Muscle layer of duodenum (tissue), 2 donors: ENCODE data around the gene MBD3L5.
"Not testable (repeated sequence)": the region's sequence is repeated elsewhere in the genome, so short reads cannot be mapped to it uniquely, and the experiment has no call there.

ENCODE experiments used
- H3K27ac ChIP-seq: one replicate; pipeline ENCODE4 v1.7.0; 2013; ENCODE audit warnings: mild to moderate bottlenecking, low read length
- H3K27me3 ChIP-seq: one replicate; pipeline ENCODE4 v1.7.0; 2013; ENCODE audit warnings: low read depth, mild to moderate bottlenecking, control low read depth, low read length
- H3K36me3 ChIP-seq, 2 donors: one replicate each; pipeline ENCODE4 v1.7.0; 2013; ENCODE audit warnings: low read length in 2 of 2, control low read depth in 1 of 2, mild to moderate bottlenecking in 1 of 2; ENCODE audit not compliant: insufficient read depth in 2 of 2, control insufficient read depth in 1 of 2
- H3K4me1 ChIP-seq, 2 donors: one replicate each; pipeline ENCODE4 v1.7.0; 2013; ENCODE audit warnings: low read length in 2 of 2, mild to moderate bottlenecking in 2 of 2, control low read depth in 1 of 2, moderate library complexity in 1 of 2; ENCODE audit not compliant: insufficient read depth in 2 of 2, control insufficient read depth in 1 of 2
- H3K4me3 ChIP-seq, 2 donors: one replicate each; pipeline ENCODE4 v1.7.0; 2013; ENCODE audit warnings: low read length in 2 of 2, low read depth in 1 of 2, mild to moderate bottlenecking in 1 of 2
- H3K9me3 ChIP-seq, 2 donors: one replicate each; pipeline ENCODE4 v1.7.0; 2013; ENCODE audit warnings: low read length in 2 of 2, control low read depth in 1 of 2, mild to moderate bottlenecking in 1 of 2; ENCODE audit not compliant: control insufficient read depth in 1 of 2
- donor health status: healthy.

The MBD3L5 gene

DNA sequence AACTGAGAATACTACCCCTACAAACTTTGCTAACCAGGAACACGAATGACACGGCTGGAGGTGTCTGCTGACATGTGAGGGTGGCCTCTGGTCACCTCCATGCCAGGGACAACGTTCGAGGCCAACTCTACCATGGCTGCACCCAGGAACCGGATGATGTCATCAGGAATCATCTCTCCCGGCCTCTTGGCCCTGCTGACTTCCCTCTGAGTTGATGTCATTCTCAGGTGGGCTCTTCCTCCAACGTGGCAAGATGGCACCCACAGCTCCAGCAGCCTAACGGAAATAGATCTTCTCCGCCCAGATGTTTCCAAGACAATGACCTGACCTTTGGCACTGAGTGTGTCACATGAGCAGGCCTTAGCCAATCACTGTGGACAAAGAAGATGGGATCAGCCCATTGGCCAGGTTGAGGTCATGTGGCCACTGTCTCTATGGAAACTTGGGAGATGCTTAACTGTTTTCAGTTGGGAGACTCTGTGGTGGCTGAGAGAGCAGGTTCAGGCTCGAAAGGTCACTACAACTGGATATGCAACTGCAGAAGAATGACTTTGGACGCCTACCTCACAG lies 24.2 kb upstream of the MBD3L5 start:
- Histone ChIP-seq H3K4me3 (no peak overlapping the region), H3K9me3 (no peaks in the 10 kb centered on the region), H3K36me3 (no peaks in the 10 kb centered on the region), H3K27me3 (no peaks in the 10 kb centered on the region), H3K27ac (no peak overlapping the region), H3K4me1 (no peaks in the 10 kb centered on the region)

- no peaks in the 10 kb centered on the region for H3K27me3 ChIP-seq
- no peak overlapping the region for H3K27ac ChIP-seq
- H3K36me3 ChIP-seq: no peaks in the 10 kb centered on the region
- H3K9me3 ChIP-seq: no peaks in the 10 kb centered on the region
- no peak overlapping the region for H3K4me3 ChIP-seq
- H3K4me1 ChIP-seq: no peaks in the 10 kb centered on the region
These were observed 22.5 kb upstream of the MBD3L5 start for GRCh38 chr19:7007859-7008258.

DNA sequence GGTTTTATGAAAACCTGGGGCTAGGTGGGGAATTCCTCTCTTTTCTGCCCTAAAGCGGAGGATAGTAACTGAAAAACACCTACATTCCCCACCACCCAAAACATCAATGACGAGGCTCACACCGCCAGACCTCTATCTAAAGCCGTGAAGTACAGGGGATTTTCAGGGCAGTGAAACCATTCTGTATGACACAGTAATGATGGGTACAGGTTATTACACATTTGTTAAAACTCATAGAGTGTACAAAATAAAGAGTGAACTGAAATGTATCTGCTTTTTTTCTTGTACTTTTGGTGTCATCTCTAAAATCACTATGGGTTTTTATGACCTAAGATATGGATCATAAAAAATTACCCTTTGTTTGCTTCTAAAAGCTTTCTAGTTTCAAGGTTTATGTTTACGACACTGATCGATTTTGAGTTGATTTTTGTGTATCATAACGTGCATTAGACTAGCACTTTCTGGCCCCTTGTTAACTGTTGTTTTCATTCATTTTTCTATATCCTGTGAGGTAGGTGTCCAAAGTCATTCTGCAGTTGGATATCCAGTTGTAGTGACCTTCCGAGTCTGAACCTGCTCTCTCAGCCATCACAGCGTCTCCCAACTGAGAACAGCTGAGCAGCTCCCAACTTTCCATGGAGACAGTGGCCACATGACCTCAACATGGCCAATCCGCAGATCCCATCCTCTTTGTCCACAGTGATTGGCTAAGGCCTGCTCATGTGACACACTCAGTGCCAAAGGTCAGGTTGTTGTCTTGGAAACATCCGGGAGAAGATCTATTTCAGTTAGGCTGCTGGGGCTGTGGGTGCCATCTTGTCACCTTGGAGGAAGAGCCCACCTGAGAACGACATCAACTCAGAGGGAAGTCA lies 19.4 kb upstream of the MBD3L5 start:
- H3K36me3 ChIP-seq: no peaks in the 10 kb centered on the region
- H3K27me3 ChIP-seq: no peaks in the 10 kb centered on the region
- H3K27ac ChIP-seq: no peak overlapping the region
- H3K9me3 ChIP-seq: no peaks in the 10 kb centered on the region
- H3K4me1 ChIP-seq: no peaks in the 10 kb centered on the region
- H3K4me3 ChIP-seq: no peak overlapping the region

DNA sequence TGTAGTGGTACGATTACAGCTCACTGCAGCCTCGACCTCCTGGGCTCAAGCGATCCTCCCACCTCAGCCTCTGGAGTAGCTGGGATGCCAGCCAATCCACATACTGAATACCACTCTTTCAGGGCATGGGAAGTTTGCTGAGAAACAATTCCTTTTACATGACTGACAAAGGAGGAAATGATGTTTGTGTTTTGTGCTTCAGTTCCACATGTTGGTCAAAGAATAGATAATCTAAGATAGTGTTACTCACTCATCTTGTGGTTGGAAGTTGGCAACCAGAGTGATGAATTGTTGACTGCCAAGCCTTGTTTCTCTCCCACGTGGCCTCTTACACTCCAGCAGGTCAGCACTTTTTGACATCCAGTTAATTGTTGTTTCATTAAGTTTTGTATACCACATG lies 16.7 kb upstream of the MBD3L5 start:
- Histone ChIP-seq H3K36me3 (no peaks in the 10 kb centered on the region), H3K27ac (no peak overlapping the region), H3K27me3 (no peaks in the 10 kb centered on the region), H3K9me3 (no peaks in the 10 kb centered on the region), H3K4me1 (no peaks in the 10 kb centered on the region), H3K4me3 (no peak overlapping the region)

DNA sequence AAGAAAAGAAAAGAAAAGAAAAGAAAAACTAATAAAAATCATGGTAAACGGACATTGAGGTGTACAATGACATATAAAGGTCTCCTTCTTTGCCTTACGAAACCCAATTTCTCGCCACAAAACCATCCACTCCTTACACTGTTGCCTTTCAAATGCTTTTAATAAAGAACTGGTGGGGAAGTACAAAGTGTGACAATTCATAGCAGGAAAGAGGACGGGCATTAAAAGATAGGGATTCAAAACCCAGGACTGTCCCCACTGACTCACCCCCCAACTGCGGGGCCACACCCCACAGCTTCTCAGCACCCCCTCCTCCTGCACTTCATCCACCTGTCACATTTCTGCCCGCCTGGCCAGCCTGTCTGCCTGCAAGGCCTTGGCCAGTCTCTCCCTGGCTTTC lies 11.6 kb upstream of the MBD3L5 start:
- no peak overlapping the region for H3K4me3 ChIP-seq
- no peaks in the 10 kb centered on the region for H3K4me1 ChIP-seq
- no peaks in the 10 kb centered on the region for H3K27me3 ChIP-seq
- H3K9me3 ChIP-seq: no peaks in the 10 kb centered on the region
- H3K27ac ChIP-seq: no peak overlapping the region
- H3K36me3 ChIP-seq: no peaks in the 10 kb centered on the region

GRCh38 chr19:7021331-7021730 lies 9.0 kb upstream of the MBD3L5 start, which contains the start of gene MBD3L2B:
Gene MBD3L2B (minus strand): TSS chr19:7021431. CDS start chr19:7021397, 34 bp downstream.
- H3K27ac ChIP-seq, H3K9me3 ChIP-seq, H3K27me3 ChIP-seq, H3K4me1 ChIP-seq, H3K4me3 ChIP-seq, H3K36me3 ChIP-seq: not testable (repeated sequence)

DNA sequence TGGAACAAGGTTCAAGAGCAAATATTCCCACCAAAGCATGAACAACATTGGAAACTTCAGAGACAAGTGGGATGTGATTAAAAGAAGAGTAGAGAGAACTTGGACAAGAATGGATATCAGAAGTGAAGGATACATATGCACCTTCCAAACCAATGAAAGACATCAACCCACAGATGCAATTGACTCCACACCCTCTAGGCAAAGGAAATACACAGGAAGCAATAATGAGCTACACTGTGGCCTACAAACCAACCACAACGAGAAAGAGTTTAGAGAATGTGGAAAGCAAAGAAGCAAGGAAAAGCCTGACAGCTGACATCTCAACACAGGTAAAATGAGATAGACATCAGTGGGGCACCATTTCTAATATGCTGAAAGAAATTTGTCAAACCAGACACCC lies 1.6 kb upstream of the MBD3L5 start:
- H3K27me3 ChIP-seq, H3K4me3 ChIP-seq, H3K9me3 ChIP-seq, H3K4me1 ChIP-seq, H3K36me3 ChIP-seq, H3K27ac ChIP-seq: not testable (repeated sequence)

GRCh38 chr19:7040079-7040478 lies 9.7 kb downstream of the MBD3L5 start, which contains the start of gene MBD3L4:
Gene MBD3L4 (minus strand): TSS chr19:7040179. CDS start chr19:7040144, 35 bp downstream.
- H3K4me3 ChIP-seq, H3K4me1 ChIP-seq, H3K36me3 ChIP-seq, H3K27ac ChIP-seq, H3K27me3 ChIP-seq, H3K9me3 ChIP-seq: not testable (repeated sequence)

DNA sequence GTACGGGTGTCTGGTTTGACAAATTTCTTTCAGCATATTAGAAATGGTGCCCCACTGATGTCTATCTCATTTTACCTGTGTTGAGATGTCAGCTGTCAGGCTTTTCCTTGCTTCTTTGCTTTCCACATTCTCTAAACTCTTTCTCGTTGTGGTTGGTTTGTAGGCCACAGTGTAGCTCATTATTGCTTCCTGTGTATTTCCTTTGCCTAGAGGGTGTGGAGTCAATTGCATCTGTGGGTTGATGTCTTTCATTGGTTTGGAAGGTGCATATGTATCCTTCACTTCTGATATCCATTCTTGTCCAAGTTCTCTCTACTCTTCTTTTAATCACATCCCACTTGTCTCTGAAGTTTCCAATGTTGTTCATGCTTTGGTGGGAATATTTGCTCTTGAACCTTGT lies 11.2 kb downstream of the MBD3L5 start:
- not testable (repeated sequence) for H3K4me1 ChIP-seq, H3K27me3 ChIP-seq, H3K4me3 ChIP-seq, H3K36me3 ChIP-seq, H3K27ac ChIP-seq, H3K9me3 ChIP-seq

GRCh38 chr19:7049021-7049420 lies 18.6 kb downstream of the MBD3L5 start, which contains the start of gene MBD3L2:
Gene MBD3L2 (plus strand): TSS chr19:7049321. CDS start chr19:7049374, 53 bp downstream.
- H3K4me1 ChIP-seq, H3K4me3 ChIP-seq: not testable (repeated sequence)

GRCh38 chr19:7051421-7051820 lies 21.0 kb downstream of the MBD3L5 start:
- H3K27ac ChIP-seq, H3K27me3 ChIP-seq, H3K36me3 ChIP-seq, H3K4me1 ChIP-seq, H3K4me3 ChIP-seq, H3K9me3 ChIP-seq: not testable (repeated sequence)

More at GRCh38 chr19:7049021-7049420, 18.6 kb downstream of the MBD3L5 start, which contains the start of gene MBD3L2:
- not testable (repeated sequence) for H3K9me3 ChIP-seq, H3K27me3 ChIP-seq, H3K27ac ChIP-seq, H3K36me3 ChIP-seq
